Chondrocyte (in vitro differentiated cells): ENCODE data around the gene NBEAL2. TPM values are rescaled to one million over a fixed set of nuclear protein-coding genes. Genes with fewer than 3 reads are reported as not detected.

Experiments
- DNase-seq: peaks from one replicate; pipeline ENCODE4 v3.0.0; 2021; ENCODE audit warnings: mixed read lengths, low spot score
- H3K27ac Mint-ChIP-seq: one replicate; pipeline ENCODE4 v1.8.0; 2021; ENCODE audit warnings: mild to moderate bottlenecking, moderate library complexity, mixed read lengths; ENCODE audit not compliant: unreplicated experiment
- H3K27me3 Mint-ChIP-seq: 2 replicates; pipeline ENCODE4 v1.8.0; 2021; ENCODE audit warnings: low read depth, mixed read lengths
- H3K36me3 Mint-ChIP-seq: 2 replicates; pipeline ENCODE4 v1.8.0; 2021; ENCODE audit warnings: low read depth, mixed read lengths
- H3K4me1 Mint-ChIP-seq: 2 replicates; pipeline ENCODE4 v1.8.0; 2021; ENCODE audit warnings: low read depth, mild to moderate bottlenecking, mixed read lengths
- H3K4me3 Mint-ChIP-seq: one replicate; pipeline ENCODE4 v1.8.0; 2021; ENCODE audit warnings: mild to moderate bottlenecking, moderate library complexity, mixed read lengths; ENCODE audit not compliant: unreplicated experiment
- H3K9me3 Mint-ChIP-seq: 2 replicates; pipeline ENCODE4 v1.8.0; 2021; ENCODE audit warnings: low read depth, mixed read lengths
- total RNA-seq: library from RNA; stranded (reverse); gene quantifications from 3 replicates; pipeline ENCODE4 v1.2.1, GENCODE V29; 2021
- TF ChIP-seq, protein P1 (sequence below): fragments of 200-600 bp; sonication (generic); IDR thresholded peaks from 2 replicates; pipeline ENCODE4 v1.5.0; 2021; ENCODE audit warnings: antibody characterized with exemption, mild to moderate bottlenecking, moderate library complexity

NBEAL2 gene
- total RNA-seq, 1 donor from 2014 or later, result 18.1 TPM

DNA sequence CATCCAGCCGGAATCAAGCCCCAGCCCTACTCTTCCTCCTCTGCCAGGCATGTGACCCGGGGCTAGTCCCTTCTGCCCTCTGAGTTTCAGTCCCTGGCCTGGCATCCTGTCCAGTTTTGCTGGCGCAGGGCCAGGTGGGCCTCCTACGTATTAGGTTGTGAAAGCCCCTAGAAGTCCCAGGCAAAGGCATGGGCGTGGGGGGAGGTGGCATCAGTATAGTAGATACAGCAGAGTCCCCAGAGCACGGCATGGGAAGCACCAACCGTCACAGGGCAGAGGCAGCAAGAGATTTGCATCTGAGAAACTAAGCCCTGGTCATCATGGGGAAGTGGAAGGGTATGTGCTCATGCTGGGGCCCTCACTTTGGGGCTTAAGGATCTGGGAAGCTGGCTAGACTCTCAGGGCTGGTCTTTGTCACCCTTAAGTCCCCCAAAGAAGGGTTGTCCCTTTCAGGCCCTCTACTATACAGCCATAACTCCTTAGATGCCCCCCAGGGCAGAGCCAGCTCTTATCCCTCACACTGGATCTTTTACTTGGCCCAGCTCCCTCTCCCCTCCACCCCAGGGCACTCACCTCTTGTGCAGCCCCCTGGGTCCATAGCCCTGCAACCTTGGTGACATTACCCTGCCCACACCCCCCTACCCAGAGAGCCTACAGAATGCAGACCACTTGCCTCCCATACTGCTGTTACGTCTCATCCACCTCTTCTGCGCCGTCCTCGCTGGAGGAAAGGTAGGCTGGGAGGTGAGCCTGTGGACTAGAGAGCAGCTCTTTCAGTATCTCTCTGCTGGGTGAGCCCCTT, 11.3 kb downstream of the NBEAL2 start:
- Mint-ChIP-seq H3K4me1 (no peaks in the 10 kb centered on the region), H3K27me3 (no peaks in the 10 kb centered on the region), H3K4me3 (no peak overlapping the region), H3K27ac (no peak overlapping the region), H3K9me3 (no peaks in the 10 kb centered on the region), H3K36me3 (peaks cover 5% of the 10 kb centered on the region)
- TF ChIP-seq, protein P1, sequence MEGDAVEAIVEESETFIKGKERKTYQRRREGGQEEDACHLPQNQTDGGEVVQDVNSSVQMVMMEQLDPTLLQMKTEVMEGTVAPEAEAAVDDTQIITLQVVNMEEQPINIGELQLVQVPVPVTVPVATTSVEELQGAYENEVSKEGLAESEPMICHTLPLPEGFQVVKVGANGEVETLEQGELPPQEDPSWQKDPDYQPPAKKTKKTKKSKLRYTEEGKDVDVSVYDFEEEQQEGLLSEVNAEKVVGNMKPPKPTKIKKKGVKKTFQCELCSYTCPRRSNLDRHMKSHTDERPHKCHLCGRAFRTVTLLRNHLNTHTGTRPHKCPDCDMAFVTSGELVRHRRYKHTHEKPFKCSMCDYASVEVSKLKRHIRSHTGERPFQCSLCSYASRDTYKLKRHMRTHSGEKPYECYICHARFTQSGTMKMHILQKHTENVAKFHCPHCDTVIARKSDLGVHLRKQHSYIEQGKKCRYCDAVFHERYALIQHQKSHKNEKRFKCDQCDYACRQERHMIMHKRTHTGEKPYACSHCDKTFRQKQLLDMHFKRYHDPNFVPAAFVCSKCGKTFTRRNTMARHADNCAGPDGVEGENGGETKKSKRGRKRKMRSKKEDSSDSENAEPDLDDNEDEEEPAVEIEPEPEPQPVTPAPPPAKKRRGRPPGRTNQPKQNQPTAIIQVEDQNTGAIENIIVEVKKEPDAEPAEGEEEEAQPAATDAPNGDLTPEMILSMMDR, result no peak
- no peak for DNase-seq

DNA sequence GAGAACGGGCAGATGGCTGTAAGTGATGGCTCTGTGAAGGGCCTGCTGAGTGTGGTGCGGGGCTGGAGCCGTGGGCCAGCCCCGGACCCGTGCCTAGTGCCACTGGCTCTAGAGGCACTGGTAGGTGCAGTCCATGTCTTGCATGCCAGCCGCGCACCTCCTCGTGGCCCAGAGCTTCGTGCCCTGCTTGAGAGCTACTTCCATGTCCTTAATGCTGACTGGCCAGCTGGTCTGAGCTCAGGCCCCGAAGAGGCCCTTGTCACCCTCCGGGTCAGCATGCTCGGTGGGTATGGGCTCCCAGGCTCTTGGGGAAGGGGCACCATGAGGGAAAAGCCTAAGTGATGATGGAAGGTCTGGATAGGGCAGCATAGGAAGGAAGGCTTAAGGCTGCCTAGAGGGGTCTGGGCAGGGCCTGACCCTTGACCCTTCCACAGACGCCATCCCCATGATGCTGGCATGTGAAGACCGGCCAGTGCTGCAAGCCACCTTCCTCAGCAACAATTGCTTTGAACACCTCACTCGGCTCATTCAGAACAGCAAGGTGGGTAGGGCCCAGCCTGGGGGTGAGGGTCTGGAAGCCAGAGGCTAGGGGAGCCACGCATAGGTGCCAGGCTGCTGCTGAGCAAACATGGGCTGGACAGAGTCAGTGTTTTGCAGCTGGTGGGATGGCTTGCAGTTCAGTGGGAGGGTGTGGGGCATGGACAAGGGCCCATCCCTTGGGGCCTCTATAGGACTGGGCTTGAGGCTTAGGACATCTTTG, 12.1 kb downstream of the NBEAL2 start:
- Mint-ChIP-seq H3K36me3 (peaks cover 5% of the 10 kb centered on the region), H3K4me3 (no peak overlapping the region), H3K4me1 (no peaks in the 10 kb centered on the region), H3K27me3 (no peaks in the 10 kb centered on the region), H3K27ac (no peak overlapping the region), H3K9me3 (no peaks in the 10 kb centered on the region)
- no peak for DNase-seq
- TF ChIP-seq, protein P1, result no peak

DNA sequence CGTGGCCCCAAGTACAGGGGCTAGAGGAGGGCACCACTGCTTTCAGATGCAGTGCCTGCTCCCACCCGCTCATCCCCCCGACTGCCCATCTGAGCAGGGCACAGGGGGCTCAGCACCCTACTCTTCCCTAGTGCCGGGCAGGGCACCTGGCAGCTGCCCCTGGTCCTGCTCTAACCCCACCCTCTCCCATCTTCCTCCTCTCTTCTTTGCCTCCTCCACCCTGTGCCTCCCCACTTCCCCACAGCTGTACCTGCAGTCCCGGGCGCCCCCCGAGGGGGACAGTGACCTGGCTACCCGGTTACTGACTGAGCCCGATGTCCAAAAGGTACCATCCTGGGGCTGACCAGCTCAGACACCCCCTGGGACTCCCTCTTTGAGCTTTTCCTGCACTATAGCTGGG, 12.8 kb downstream of the NBEAL2 start:
- Mint-ChIP-seq H3K36me3 (peaks cover 5% of the 10 kb centered on the region), H3K27ac (no peak overlapping the region), H3K4me1 (no peaks in the 10 kb centered on the region), H3K27me3 (no peaks in the 10 kb centered on the region), H3K9me3 (no peaks in the 10 kb centered on the region), H3K4me3 (no peak overlapping the region)
- TF ChIP-seq, protein P1, result no peak
- no peak for DNase-seq

DNA sequence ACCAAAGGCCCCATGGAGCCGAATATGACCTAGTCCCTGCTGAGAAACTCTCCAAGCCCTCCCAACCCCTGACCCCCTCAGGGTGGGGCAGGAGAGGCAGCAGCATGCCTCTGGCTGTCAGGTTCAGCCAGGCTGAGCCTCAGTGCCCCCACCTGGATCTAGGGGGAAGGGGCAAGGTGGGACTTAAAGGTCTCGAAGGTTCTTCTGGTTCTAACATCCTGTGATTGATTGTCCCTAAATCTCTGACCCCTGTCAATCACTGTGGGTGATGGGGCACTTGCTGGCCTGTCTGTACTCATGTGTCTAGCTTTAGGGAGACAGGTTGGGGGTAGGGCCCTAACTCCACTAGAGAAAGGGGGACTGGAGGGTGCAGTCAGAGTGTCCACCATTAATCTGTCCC, 13.8 kb downstream of the NBEAL2 start:
- no peak for DNase-seq
- Mint-ChIP-seq H3K4me1 (no peaks in the 10 kb centered on the region), H3K36me3 (peaks cover 5% of the 10 kb centered on the region), H3K27ac (no peak overlapping the region), H3K27me3 (no peaks in the 10 kb centered on the region), H3K4me3 (no peak overlapping the region), H3K9me3 (no peaks in the 10 kb centered on the region)
- TF ChIP-seq, protein P1, result no peak

DNA sequence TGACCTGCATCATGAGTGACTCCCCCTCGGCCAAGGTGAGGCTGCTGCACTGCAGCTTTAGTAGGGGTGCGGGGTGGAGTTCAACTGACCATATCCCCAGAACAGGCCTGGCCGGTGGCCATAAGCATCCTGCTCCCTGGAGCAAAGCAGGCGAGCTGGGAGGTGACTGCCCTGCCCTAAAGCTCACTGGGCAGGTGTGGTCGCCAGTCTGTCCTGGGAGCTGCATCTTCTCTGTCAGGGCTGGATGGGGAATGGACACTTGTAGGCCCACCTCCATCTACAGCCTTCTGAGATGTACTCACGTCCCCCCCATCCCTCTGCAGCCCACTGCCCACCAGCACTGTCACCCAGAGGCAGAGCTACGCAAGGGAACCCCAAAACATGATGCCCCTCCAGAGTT, 14.5 kb downstream of the NBEAL2 start:
- Mint-ChIP-seq H3K4me3 (no peak overlapping the region), H3K9me3 (no peaks in the 10 kb centered on the region), H3K36me3 (peaks cover 3% of the 10 kb centered on the region), H3K4me1 (no peaks in the 10 kb centered on the region), H3K27ac (no peak overlapping the region), H3K27me3 (no peaks in the 10 kb centered on the region)
- TF ChIP-seq, protein P1, result no peak
- DNase-seq, result no peak
